22Rv1 (cell line): Measurements from ENCODE around the gene HSP90B1.

ENCODE experiments used
- H3K27ac ChIP-seq: fragments of 450-650 bp; 2 replicates; pipeline ENCODE4 v1.5.1; 2017
- CTCF ChIP-seq: fragments of 450-650 bp; IDR thresholded peaks from 2 replicates; pipeline ENCODE4 v1.5.1; 2017; ENCODE audit warnings: mild to moderate bottlenecking
- ZFX ChIP-seq: fragments of 450-650 bp; IDR thresholded peaks from 2 replicates; pipeline ENCODE4 v1.6.1; 2017; ENCODE audit warnings: antibody characterized with exemption, borderline replicate concordance

Gene HSP90B1

GRCh38 chr12:103909811-103910210 is 20.4 kb upstream of the HSP90B1 start:
- H3K27ac ChIP-seq = no peak overlapping the region
- no peak for TF ChIP-seq ZFX
- no peak for TF ChIP-seq CTCF

GRCh38 chr12:103912069-103912468 is 18.1 kb upstream of the HSP90B1 start:
- no peak overlapping the region for H3K27ac ChIP-seq
- TF ChIP-seq CTCF (no peak), ZFX (no peak)

GRCh38 chr12:103913100-103913499 is 17.1 kb upstream of the HSP90B1 start:
- no peak for TF ChIP-seq CTCF
- no peak for TF ChIP-seq ZFX
- H3K27ac ChIP-seq = no peak overlapping the region

- H3K27ac ChIP-seq = no peak overlapping the region
- no peak for TF ChIP-seq CTCF
- TF ChIP-seq ZFX = no peak
Observed at GRCh38 chr12:103915306-103915705, 14.9 kb upstream of the HSP90B1 start.

GRCh38 chr12:103917873-103918272 is 12.3 kb upstream of the HSP90B1 start:
- no peak overlapping the region for H3K27ac ChIP-seq
- TF ChIP-seq ZFX = no peak
- TF ChIP-seq CTCF = no peak

- no peak for TF ChIP-seq CTCF
- no peak for TF ChIP-seq ZFX
- H3K27ac ChIP-seq = no peak overlapping the region
Observed at GRCh38 chr12:103924761-103925641, 5.2 kb upstream of the HSP90B1 start.

GRCh38 chr12:103928682-103929045 is 1.5 kb upstream of the HSP90B1 start:
- H3K27ac ChIP-seq = peak overlapping the region; percentile 89
- no peak for TF ChIP-seq CTCF
- TF ChIP-seq ZFX = no peak
